ENCODE data around the gene RXRA.

- no peak for TF ChIP-seq CTCF (IDR thresholded peaks at IDR 0.05)
- TF ChIP-seq POLR2A (IDR thresholded peaks at IDR 0.05): no peak
- TF ChIP-seq POLR2AphosphoS5 (IDR thresholded peaks at IDR 0.05): no peak
- no peak for TF ChIP-seq EP300 (IDR thresholded peaks at IDR 0.05; ENCODE audit: low read depth)
These were observed 118.7 kb downstream of the RXRA start for GRCh38 chr9:134445000-134445399.

All from transverse colon (tissue), 4 donors.